ENCODE results near the gene CFAP61. TPM values are rescaled to one million over a fixed set of nuclear protein-coding genes. Genes with fewer than 3 reads are reported as not detected.
A peak's percentile ranks its signal among the peaks of the same experiment; 100 is the strongest.

The CFAP61 gene
- polyA plus RNA-seq, 1 of the 3 experiments (the other 2 are of a cell fraction), result 0.26 TPM

GRCh38 chr20:20367575-20368417, 315.5 kb downstream of the CFAP61 start, which contains the start of gene INSM1:
TSS of gene INSM1 (plus strand) at chr20:20368104. CDS start at chr20:20368268, 164 bp downstream.
- ChIA-PET CTCF (interaction anchor here (1.1 to 1.3 kb wide), 2 partner anchors 9 to 200 kb away, joined by 3 to 5 read pairs; no protein-coding TSS in a partner anchor), POLR2A (no interaction called here)
- Histone ChIP-seq H3K79me2 (ENCODE audit: insufficient read depth) (no peaks in the 10 kb centered on the region), H3K27me3 (ENCODE audit: insufficient read depth) (peaks cover 82% of the 10 kb centered on the region), H4K20me1 (ENCODE audit: insufficient read depth) (no peaks in the 10 kb centered on the region), H2AFZ (ENCODE audit: low read depth) (no peak within 1 kb of the TSS), H3K4me1 (ENCODE audit: control insufficient read depth in 1 of 2, insufficient read depth in 2 of 2, low read depth in 1 of 2, low read length in 1 of 2) (no peaks in the 10 kb centered on the region; a peak in 1 of 4 replicates), H3K4me2 (no peak within 1 kb of the TSS), H3K9me3 (no peaks in the 10 kb centered on the region), H3K36me3 (replicated peaks in 1 of 2; ENCODE audit: control insufficient read depth in 1 of 2, insufficient read depth in 2 of 2, low read length in 1 of 2) (no peaks in the 10 kb centered on the region), H3F3A (replicated peaks; ENCODE audit: insufficient read depth) (peaks cover 4% of the 10 kb centered on the region), H3K9ac (no peak within 1 kb of the TSS), H3K9me2 (no peaks in the 10 kb centered on the region), H3K4me3 (ENCODE audit: low read depth in 2 of 2, low read length in 1 of 2) (no peak within 1 kb of the TSS), H3K27ac (ENCODE audit: low read depth in 2 of 2, low read length in 1 of 2) (no peak within 1 kb of the TSS)
- 5% methylated on average over 31 of the region's 108 CpGs for WGBS (ENCODE audit: low lambda C conversion rate)
- peak; percentile 47 for DNase-seq
- TF ChIP-seq RAD21 (IDR thresholded peaks at IDR 0.05; ENCODE audit: low read length) (no peak), EP300 (IDR thresholded peaks at IDR 0.05; ENCODE audit: borderline replicate concordance in 1 of 2, low read depth in 1 of 2, low read length in 1 of 2) (no peak), NFIC (IDR thresholded peaks at IDR 0.05; ENCODE audit: borderline replicate concordance) (no peak), NRF1 (IDR thresholded peaks at IDR 0.05; ENCODE audit: low read depth, low read length) (no peak), RXRA (IDR thresholded peaks at IDR 0.05; ENCODE audit: borderline replicate concordance, low read depth) (no peak), SMC3 (IDR thresholded peaks at IDR 0.05; ENCODE audit: low read depth, low read length) (no peak), YY1 (IDR thresholded peaks at IDR 0.05; ENCODE audit: low read depth) (no peak), MAX (IDR thresholded peaks at IDR 0.05; ENCODE audit: low read depth) (no peak), FOSL2 (IDR thresholded peaks at IDR 0.05; ENCODE audit: borderline replicate concordance, low read depth) (no peak), MEF2A (IDR thresholded peaks at IDR 0.05; ENCODE audit: borderline replicate concordance, low read depth) (no peak), TEAD4 (IDR thresholded peaks at IDR 0.05; ENCODE audit: borderline replicate concordance, insufficient read depth) (no peak)
- TF ChIP-seq, protein P1, sequence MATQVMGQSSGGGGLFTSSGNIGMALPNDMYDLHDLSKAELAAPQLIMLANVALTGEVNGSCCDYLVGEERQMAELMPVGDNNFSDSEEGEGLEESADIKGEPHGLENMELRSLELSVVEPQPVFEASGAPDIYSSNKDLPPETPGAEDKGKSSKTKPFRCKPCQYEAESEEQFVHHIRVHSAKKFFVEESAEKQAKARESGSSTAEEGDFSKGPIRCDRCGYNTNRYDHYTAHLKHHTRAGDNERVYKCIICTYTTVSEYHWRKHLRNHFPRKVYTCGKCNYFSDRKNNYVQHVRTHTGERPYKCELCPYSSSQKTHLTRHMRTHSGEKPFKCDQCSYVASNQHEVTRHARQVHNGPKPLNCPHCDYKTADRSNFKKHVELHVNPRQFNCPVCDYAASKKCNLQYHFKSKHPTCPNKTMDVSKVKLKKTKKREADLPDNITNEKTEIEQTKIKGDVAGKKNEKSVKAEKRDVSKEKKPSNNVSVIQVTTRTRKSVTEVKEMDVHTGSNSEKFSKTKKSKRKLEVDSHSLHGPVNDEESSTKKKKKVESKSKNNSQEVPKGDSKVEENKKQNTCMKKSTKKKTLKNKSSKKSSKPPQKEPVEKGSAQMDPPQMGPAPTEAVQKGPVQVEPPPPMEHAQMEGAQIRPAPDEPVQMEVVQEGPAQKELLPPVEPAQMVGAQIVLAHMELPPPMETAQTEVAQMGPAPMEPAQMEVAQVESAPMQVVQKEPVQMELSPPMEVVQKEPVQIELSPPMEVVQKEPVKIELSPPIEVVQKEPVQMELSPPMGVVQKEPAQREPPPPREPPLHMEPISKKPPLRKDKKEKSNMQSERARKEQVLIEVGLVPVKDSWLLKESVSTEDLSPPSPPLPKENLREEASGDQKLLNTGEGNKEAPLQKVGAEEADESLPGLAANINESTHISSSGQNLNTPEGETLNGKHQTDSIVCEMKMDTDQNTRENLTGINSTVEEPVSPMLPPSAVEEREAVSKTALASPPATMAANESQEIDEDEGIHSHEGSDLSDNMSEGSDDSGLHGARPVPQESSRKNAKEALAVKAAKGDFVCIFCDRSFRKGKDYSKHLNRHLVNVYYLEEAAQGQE (IDR thresholded peaks at IDR 0.05; ENCODE audit: low read depth, low read length), result no peak
